ENCODE measurements around the gene ADGRG1. TPM values are rescaled to one million over a fixed set of nuclear protein-coding genes. Genes with fewer than 3 reads are reported as not detected.
A peak's percentile ranks its signal among the peaks of the same experiment; 100 is the strongest.

Gene ADGRG1
- total RNA-seq, 1 donor from 2014 or later = 6.4 TPM

DNA sequence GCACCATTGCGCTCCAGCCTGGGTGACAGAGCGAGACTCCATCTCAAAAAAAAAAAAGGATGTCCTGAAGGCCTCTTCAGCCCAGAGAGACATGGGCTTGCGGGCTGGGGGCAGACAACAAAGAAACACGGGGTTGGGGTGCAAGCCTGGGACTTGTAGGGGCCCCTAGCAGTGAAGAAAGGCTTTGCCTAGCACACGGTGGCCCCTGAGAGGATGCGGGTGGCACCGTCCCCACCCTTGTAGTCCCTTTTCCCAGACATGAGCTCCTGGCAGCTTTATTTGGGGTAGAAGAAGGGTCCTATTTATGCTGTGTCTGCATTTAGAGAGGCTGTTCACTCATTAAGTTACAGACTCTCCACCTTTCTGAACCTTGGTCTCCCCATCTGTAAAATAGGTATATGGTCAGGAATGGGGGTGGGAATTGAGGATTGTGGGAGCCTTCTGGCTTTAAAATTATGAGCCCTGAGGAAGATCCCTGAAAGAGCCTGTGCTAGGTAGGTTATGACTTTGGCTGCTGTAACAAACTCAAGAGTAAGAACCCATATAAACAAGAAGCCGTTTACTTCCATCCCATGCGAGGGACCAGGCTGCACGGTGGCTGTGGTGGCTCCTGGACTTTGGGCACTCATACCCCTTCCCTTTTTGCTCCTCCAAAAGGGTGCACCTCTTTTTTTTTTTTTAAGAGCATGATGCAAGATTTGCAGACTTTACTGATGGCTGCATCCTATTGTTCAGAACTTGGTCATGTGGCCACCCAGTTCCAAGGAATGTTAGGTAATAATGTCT, 20.6 kb upstream of the ADGRG1 start:
- no peak for DNase-seq (ENCODE audit: low spot score)
- no peak overlapping the region for H3K4me3 Mint-ChIP-seq
- peak overlapping the region; percentile 44 for H3K27ac Mint-ChIP-seq
- H3K36me3 Mint-ChIP-seq (ENCODE audit: low read depth) = peaks cover 6% of the 10 kb centered on the region
- H3K27me3 Mint-ChIP-seq (ENCODE audit: insufficient read depth) = no peaks in the 10 kb centered on the region
- intact Hi-C loops (cut with micrococcal nuclease) = loop anchor here (5.0 kb wide), 1 partner anchor 306 kb away; no protein-coding TSS in a partner anchor
- H3K9me3 Mint-ChIP-seq = no peaks in the 10 kb centered on the region
- peaks cover 65% of the 10 kb centered on the region for H3K4me1 Mint-ChIP-seq (ENCODE audit: low read depth)

GRCh38 chr16:57608462-57609113, 19.8 kb upstream of the ADGRG1 start:
- H3K27ac Mint-ChIP-seq = peak overlapping the region; percentile 44
- no peaks in the 10 kb centered on the region for H3K9me3 Mint-ChIP-seq
- peak overlapping the region; percentile 69 for H3K4me3 Mint-ChIP-seq
- no peaks in the 10 kb centered on the region for H3K27me3 Mint-ChIP-seq (ENCODE audit: insufficient read depth)
- H3K4me1 Mint-ChIP-seq (ENCODE audit: low read depth) = peaks cover 62% of the 10 kb centered on the region
- no peak for DNase-seq (ENCODE audit: low spot score)
- intact Hi-C loops (cut with micrococcal nuclease) = loop anchor here (1.0 to 5.0 kb wide), 5 partner anchors 17 to 306 kb away; partner anchors contain the start of gene ADGRG1
- peaks cover 3% of the 10 kb centered on the region for H3K36me3 Mint-ChIP-seq (ENCODE audit: low read depth)

GRCh38 chr16:57609541-57610401, 18.7 kb upstream of the ADGRG1 start:
- intact Hi-C loops (cut with micrococcal nuclease) = loop anchor here (1.0 to 5.0 kb wide), 7 partner anchors 7 to 997 kb away; partner anchors contain the start of gene ADGRG1
- Mint-ChIP-seq H3K9me3 (no peaks in the 10 kb centered on the region), H3K4me1 (ENCODE audit: low read depth) (peaks cover 68% of the 10 kb centered on the region), H3K36me3 (ENCODE audit: low read depth) (peaks cover 2% of the 10 kb centered on the region), H3K27me3 (ENCODE audit: insufficient read depth) (no peaks in the 10 kb centered on the region), H3K4me3 (peak overlapping the region; percentile 69), H3K27ac (peak overlapping the region; percentile 99)
- DNase-seq (ENCODE audit: low spot score) = peak; percentile 74

- Mint-ChIP-seq H3K4me1 (ENCODE audit: low read depth) (peaks cover 65% of the 10 kb centered on the region), H3K9me3 (no peaks in the 10 kb centered on the region), H3K27me3 (ENCODE audit: insufficient read depth) (peaks cover 1% of the 10 kb centered on the region), H3K4me3 (peak overlapping the region; percentile 69), H3K36me3 (ENCODE audit: low read depth) (peaks cover 2% of the 10 kb centered on the region), H3K27ac (peak overlapping the region; percentile 99)
- intact Hi-C loops (cut with micrococcal nuclease) = loop anchor here (1.0 to 5.0 kb wide), 2 partner anchors 8 to 998 kb away; no protein-coding TSS in a partner anchor
- DNase-seq (ENCODE audit: low spot score) = no peak
These were observed 17.8 kb upstream of the ADGRG1 start for GRCh38 chr16:57610611-57611010.

DNA sequence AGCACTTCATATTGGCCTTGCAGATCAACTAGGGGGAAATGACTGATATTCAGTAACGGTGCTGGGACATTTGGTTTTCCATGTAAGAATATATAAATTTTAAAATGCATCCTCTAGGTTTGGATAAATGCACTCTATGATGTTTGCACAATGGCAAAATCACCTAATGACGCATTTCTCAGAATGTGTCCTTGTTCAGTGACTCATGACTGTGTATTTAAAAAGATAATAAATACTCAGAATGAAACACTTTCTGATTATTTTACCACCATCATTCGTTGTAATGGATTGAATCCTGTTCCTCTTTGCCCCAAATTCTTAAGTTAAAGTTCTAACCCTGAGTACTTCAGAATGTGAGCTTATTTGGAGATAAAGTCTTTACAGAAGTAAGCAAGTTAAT, 17.2 kb upstream of the ADGRG1 start:
- H3K4me1 Mint-ChIP-seq (ENCODE audit: low read depth) = peaks cover 62% of the 10 kb centered on the region
- intact Hi-C loops (cut with micrococcal nuclease) = loop anchor here (5.0 kb wide), 1 partner anchor 999 kb away; no protein-coding TSS in a partner anchor

DNA sequence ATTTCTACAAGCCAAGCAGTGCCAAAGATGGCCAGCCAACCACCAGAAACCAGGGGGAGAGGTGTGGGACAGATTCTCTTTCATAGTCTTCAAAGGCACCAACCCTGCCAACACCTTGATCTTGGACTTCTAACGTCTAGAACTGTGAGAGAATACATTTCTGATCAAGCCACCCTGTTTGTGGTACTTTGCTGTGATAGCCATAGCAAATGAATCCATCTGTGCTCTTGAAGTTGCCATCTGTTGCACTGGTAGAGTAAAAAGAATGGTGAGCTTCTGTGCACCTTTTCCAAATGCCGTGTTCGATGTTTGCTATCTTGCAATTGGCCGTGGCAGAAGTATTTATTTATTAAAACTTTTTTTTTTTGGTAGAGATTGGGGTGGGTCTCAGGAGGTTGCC, 16.7 kb upstream of the ADGRG1 start:
- Mint-ChIP-seq H3K27ac (peak overlapping the region; percentile 99), H3K27me3 (ENCODE audit: insufficient read depth) (peaks cover 1% of the 10 kb centered on the region), H3K36me3 (ENCODE audit: low read depth) (peaks cover 2% of the 10 kb centered on the region), H3K4me3 (no peak overlapping the region), H3K4me1 (ENCODE audit: low read depth) (peaks cover 62% of the 10 kb centered on the region), H3K9me3 (no peaks in the 10 kb centered on the region)
- DNase-seq (ENCODE audit: low spot score) = no peak
- intact Hi-C loops (cut with micrococcal nuclease) = loop anchor here (5.0 kb wide), 1 partner anchor 999 kb away; no protein-coding TSS in a partner anchor

More for the DNA sequence above, 17.2 kb upstream of the ADGRG1 start:
- peaks cover 1% of the 10 kb centered on the region for H3K27me3 Mint-ChIP-seq (ENCODE audit: insufficient read depth)
- peaks cover 2% of the 10 kb centered on the region for H3K36me3 Mint-ChIP-seq (ENCODE audit: low read depth)
- peak overlapping the region; percentile 41 for H3K4me3 Mint-ChIP-seq
- peak overlapping the region; percentile 99 for H3K27ac Mint-ChIP-seq
- H3K9me3 Mint-ChIP-seq = no peaks in the 10 kb centered on the region
- no peak for DNase-seq (ENCODE audit: low spot score)

DNA sequence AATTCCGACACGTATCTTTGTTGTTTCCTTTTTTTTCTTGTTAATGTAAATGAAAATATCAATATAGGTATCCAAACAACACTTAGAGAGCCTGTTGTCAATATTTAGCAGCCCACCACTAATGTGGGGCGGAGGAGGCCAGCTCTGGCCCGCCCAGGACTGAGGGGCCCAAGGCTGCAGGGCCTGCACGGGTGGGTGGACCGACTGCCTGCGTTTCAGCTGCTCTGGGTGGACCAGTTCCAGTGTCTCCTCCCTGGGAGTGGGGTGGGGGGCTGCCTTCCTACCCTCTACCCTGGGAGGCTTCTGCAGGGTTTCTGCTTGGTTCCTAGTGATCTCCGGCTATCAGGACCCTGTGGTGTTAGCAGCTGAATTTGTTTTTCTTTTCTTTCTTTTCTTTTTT, 15.9 kb upstream of the ADGRG1 start:
- Mint-ChIP-seq H3K4me1 (ENCODE audit: low read depth) (peaks cover 62% of the 10 kb centered on the region), H3K9me3 (no peaks in the 10 kb centered on the region), H3K27ac (peak overlapping the region; percentile 34), H3K36me3 (ENCODE audit: low read depth) (peaks cover 2% of the 10 kb centered on the region), H3K27me3 (ENCODE audit: insufficient read depth) (peaks cover 1% of the 10 kb centered on the region), H3K4me3 (no peak overlapping the region)
- intact Hi-C loops (cut with micrococcal nuclease) = loop anchor here (5.0 kb wide), 1 partner anchor 1000 kb away; no protein-coding TSS in a partner anchor
- DNase-seq (ENCODE audit: low spot score) = no peak

GRCh38 chr16:57613514-57613913, 14.9 kb upstream of the ADGRG1 start:
- no peak for DNase-seq (ENCODE audit: low spot score)
- Mint-ChIP-seq H3K27me3 (ENCODE audit: insufficient read depth) (peaks cover 1% of the 10 kb centered on the region), H3K4me3 (no peak overlapping the region), H3K9me3 (no peaks in the 10 kb centered on the region), H3K36me3 (ENCODE audit: low read depth) (peaks cover 2% of the 10 kb centered on the region), H3K27ac (peak overlapping the region; percentile 31), H3K4me1 (ENCODE audit: low read depth) (peaks cover 53% of the 10 kb centered on the region)
- intact Hi-C loops (cut with micrococcal nuclease) = loop anchor here (5.0 kb wide), 1 partner anchor 1001 kb away; no protein-coding TSS in a partner anchor

- Mint-ChIP-seq H3K36me3 (ENCODE audit: low read depth) (peaks cover 2% of the 10 kb centered on the region), H3K4me1 (ENCODE audit: low read depth) (peaks cover 43% of the 10 kb centered on the region), H3K27me3 (ENCODE audit: insufficient read depth) (peaks cover 1% of the 10 kb centered on the region), H3K9me3 (no peaks in the 10 kb centered on the region), H3K27ac (peak overlapping the region; percentile 81), H3K4me3 (no peak overlapping the region)
- intact Hi-C loops (cut with micrococcal nuclease) = loop anchor here (5.0 kb wide), 1 partner anchor 1002 kb away; no protein-coding TSS in a partner anchor
- no peak for DNase-seq (ENCODE audit: low spot score)
These were observed 13.9 kb upstream of the ADGRG1 start for GRCh38 chr16:57614536-57614935.

- DNase-seq (ENCODE audit: low spot score) = no peak
- intact Hi-C loops (cut with micrococcal nuclease) = loop anchor here (5.0 kb wide), 1 partner anchor 1003 kb away; no protein-coding TSS in a partner anchor
- Mint-ChIP-seq H3K4me1 (ENCODE audit: low read depth) (peaks cover 39% of the 10 kb centered on the region), H3K27me3 (ENCODE audit: insufficient read depth) (peaks cover 1% of the 10 kb centered on the region), H3K4me3 (no peak overlapping the region), H3K9me3 (no peaks in the 10 kb centered on the region), H3K36me3 (ENCODE audit: low read depth) (peaks cover 2% of the 10 kb centered on the region), H3K27ac (peak overlapping the region; percentile 81)
These were observed 13.5 kb upstream of the ADGRG1 start for GRCh38 chr16:57614944-57615343.

GRCh38 chr16:57615813-57616212, 12.6 kb upstream of the ADGRG1 start:
- Mint-ChIP-seq H3K4me3 (no peak overlapping the region), H3K27me3 (ENCODE audit: insufficient read depth) (peaks cover 1% of the 10 kb centered on the region), H3K36me3 (ENCODE audit: low read depth) (peaks cover 2% of the 10 kb centered on the region), H3K9me3 (no peaks in the 10 kb centered on the region), H3K27ac (no peak overlapping the region), H3K4me1 (ENCODE audit: low read depth) (peaks cover 30% of the 10 kb centered on the region)
- intact Hi-C loops (cut with micrococcal nuclease) = no loop called here
- no peak for DNase-seq (ENCODE audit: low spot score)

DNA sequence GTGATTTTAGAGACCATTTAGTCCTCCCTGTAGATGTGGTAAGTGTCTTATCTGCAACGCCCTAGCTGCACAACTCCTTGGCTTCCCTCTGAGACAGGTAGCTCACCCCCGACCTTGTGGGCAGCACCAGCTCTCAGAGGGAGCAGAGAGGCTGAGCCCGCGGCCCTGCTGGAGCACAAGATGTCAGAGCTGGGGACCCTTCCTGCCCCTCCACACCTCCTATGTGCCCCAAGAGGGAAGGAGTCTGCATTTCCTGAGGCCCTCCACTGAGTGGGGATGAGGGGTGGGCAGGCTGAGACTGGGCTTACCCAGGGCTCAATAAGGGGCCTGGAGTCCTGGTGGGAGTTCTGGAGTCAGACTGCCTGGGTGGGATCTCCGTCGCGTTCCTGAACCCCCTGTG, 12.2 kb upstream of the ADGRG1 start:
- peaks cover 26% of the 10 kb centered on the region for H3K4me1 Mint-ChIP-seq (ENCODE audit: low read depth)
- no peaks in the 10 kb centered on the region for H3K9me3 Mint-ChIP-seq
- no peak for DNase-seq (ENCODE audit: low spot score)
- H3K27me3 Mint-ChIP-seq (ENCODE audit: insufficient read depth) = peaks cover 1% of the 10 kb centered on the region
- H3K4me3 Mint-ChIP-seq = no peak overlapping the region
- H3K36me3 Mint-ChIP-seq (ENCODE audit: low read depth) = peaks cover 2% of the 10 kb centered on the region
- intact Hi-C loops (cut with micrococcal nuclease) = no loop called here
- no peak overlapping the region for H3K27ac Mint-ChIP-seq

Data from activated T-helper 1 cell treated with anti-CD3 and anti-CD28 coated beads, Interleukin-12 subunit alpha, Interleukin-12 subunit beta, Interleukin-2, Interleukin-4 antibody, amounts not matched to agents 30 ng/mL and 10 ng/mL and 1 ng/mL, durations not matched to agents 14 hours and 24 hours and 36 hours (primary cell).